GM12865 (cell line): ENCODE results near the gene TTLL5.

Experiments
- DNase-seq: peaks from one replicate; pipeline ENCODE4 v3.0.0; 2010; ENCODE audit warnings: low read depth
- H3K4me3 ChIP-seq: 2 replicates; pipeline ENCODE4 v1.5.1; 2011; ENCODE audit warnings: mild to moderate bottlenecking, low read depth, low read length, control low read depth
- TF ChIP-seq, protein P1 (sequence below): IDR thresholded peaks from 2 replicates; pipeline ENCODE4 v1.5.1; 2011; ENCODE audit warnings: low read length, control low read depth, low read depth, inconsistent platforms; ENCODE audit not compliant: insufficient read depth; ENCODE audit errors: missing control alignments

The TTLL5 gene

DNA sequence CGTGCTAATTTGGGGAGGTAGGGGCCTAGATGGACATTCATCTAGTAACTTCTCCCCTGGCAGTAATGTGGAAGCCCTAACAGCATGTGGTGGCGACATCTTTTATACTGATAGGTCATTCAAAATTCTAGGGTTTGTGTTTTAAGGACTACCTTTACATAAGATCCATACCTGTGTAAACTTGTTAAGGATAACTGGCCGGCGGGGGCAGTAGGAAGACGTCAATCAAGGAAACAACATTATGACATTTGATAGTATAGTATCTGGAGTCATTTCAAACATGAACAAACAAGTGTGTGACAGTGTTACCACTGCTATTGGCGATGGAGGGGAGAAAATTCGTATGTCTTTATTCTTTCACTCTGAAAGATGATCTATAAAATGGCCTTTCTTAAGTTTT, 120.0 kb downstream of the TTLL5 start:
- no peak overlapping the region for H3K4me3 ChIP-seq
- TF ChIP-seq, protein P1, sequence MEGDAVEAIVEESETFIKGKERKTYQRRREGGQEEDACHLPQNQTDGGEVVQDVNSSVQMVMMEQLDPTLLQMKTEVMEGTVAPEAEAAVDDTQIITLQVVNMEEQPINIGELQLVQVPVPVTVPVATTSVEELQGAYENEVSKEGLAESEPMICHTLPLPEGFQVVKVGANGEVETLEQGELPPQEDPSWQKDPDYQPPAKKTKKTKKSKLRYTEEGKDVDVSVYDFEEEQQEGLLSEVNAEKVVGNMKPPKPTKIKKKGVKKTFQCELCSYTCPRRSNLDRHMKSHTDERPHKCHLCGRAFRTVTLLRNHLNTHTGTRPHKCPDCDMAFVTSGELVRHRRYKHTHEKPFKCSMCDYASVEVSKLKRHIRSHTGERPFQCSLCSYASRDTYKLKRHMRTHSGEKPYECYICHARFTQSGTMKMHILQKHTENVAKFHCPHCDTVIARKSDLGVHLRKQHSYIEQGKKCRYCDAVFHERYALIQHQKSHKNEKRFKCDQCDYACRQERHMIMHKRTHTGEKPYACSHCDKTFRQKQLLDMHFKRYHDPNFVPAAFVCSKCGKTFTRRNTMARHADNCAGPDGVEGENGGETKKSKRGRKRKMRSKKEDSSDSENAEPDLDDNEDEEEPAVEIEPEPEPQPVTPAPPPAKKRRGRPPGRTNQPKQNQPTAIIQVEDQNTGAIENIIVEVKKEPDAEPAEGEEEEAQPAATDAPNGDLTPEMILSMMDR = no peak
- DNase-seq = no peak

DNA sequence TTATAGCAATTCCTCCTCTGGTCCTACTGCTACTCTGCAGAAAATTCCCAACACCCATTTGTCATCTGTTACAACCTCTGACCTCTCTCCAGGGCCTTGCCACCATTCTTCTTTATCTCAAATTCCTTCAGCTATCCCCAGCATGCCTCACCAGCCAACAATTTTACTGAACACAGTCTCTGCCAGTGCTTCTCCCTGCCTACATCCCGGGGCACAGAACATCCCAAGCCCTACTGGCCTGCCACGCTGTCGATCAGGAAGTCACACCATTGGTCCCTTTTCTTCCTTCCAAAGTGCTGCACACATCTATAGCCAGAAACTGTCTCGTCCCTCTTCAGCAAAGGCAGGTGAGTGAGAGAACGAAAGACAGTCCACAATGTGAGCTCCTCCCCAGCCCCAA, 122.1 kb downstream of the TTLL5 start:
- no peak overlapping the region for H3K4me3 ChIP-seq
- no peak for DNase-seq
- TF ChIP-seq, protein P1 = no peak

DNA sequence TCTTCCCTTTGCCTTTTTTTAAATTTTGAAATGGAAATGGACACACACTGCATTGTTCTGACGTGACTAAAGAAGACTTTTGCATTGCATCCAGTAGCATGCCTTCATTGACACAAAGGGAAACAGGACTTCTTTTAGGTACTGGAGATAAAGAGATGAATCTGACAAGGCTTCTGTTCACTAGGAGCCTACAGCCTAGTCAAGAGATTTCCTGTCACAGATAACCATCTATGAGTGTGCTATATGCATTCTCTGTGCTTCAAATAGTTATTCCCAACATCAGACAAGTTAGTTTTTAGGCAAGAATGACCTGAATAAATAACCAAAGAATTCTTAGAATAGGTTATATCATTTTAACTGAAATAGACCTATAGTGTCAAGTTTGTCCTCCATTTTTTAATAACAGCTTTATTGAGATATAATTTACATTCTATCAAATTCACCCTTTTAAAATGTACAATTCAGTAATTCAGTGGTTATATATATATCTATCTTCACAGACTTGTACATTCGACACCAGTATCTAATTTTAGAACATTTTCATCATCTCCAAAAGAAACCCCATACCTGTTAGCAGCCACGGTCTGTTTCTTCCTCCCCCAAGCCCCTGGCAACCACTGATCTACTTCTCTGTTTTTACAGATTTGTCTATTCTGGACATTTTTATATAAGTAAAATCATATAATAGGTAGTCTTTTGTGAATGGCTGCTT, 122.7 kb downstream of the TTLL5 start:
- TF ChIP-seq, protein P1 = no peak
- no peak overlapping the region for H3K4me3 ChIP-seq
- DNase-seq = no peak

DNA sequence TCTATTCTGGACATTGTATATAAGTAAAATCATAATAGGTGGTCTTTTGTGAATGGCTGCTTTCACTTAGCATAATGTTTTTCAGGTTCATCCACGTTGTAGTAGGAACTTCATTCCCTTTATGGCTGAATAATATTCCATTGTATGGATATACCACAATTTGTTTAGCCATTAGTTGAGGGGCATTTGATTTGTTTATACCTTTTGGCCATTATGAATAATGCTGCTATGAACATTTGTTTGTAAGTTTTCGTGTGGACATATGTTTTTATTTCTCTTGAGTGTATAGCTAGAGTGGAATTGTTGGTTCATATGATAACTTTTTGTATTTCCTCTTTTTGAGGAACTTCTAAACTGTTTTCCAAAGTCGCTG, 123.3 kb downstream of the TTLL5 start:
- DNase-seq = no peak
- H3K4me3 ChIP-seq = no peak overlapping the region
- TF ChIP-seq, protein P1 = no peak

DNA sequence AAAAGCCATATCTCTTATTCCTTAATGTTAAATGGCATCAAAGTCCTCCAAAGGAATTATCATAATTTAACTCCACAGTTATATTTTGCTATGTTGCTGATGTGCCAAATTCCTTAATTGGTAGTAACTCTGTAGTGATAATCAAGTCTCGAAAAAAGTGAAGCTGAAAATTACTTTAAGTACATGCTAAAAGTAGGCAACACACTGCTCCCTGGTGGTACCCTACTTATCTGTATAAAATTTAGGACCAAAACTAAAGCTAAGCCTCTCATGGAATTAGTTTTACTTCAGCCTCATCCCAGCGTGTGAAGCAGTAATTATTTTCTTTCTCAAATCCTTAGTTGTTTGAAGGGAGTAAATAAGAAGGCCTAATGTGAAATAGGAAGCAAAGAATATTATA, 132.8 kb downstream of the TTLL5 start:
- TF ChIP-seq, protein P1 = no peak
- DNase-seq = peak; percentile 13
- H3K4me3 ChIP-seq = no peak overlapping the region

DNA sequence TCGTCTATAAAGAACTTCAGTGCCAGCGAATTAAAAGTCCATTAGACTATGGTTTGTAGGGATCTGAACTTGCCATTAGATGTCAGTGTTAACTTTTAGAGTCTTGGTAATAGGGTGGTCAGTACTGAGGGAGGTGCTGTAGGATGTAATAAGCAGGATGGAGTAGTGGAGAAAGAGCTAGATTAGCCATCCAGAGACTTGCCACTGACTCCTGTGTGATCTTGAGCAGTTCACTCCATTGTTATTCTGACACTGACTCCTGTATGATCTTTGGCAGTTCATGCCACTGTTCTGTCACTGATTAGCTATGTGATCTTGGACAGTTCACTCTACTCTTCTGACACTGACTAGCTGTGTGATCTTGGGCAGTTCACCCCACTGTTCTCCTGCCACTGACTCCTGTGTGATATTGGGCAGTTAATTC, 133.6 kb downstream of the TTLL5 start:
- DNase-seq = no peak
- TF ChIP-seq, protein P1 = no peak
- no peak overlapping the region for H3K4me3 ChIP-seq

DNA sequence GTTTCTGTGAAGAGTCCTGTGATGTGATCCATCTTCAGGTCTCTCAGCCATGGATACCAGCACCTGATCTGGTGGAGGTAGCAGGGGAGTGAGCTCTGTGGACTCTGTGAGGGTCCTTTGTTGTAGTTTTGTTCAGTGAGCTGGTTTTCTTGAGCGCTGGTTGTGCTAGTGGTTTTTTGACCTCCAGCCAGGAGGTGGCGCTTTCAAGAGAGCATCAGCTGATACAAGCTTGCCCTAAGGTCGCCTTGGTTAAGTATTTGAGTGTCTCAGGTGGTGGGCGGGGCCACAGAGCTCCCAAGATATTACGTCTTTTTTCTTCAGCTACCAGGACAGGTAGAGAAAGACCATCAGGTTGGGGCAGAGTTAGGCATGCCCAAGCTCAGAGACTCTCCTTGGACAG, 139.7 kb downstream of the TTLL5 start:
- DNase-seq = no peak
- TF ChIP-seq, protein P1 = no peak
- no peak overlapping the region for H3K4me3 ChIP-seq
